IMR-90 (cell line): Measurements from ENCODE around the gene NEIL3. TPM values are rescaled to one million over a fixed set of nuclear protein-coding genes. Genes with fewer than 3 reads are reported as not detected.

ENCODE experiments used
- ATAC-seq: fragments of 200-7000 bp; cut with Tn5 transposase; 2 replicates; pipeline ENCODE4 v1.9.1; 2020; ENCODE audit warnings: low read depth, mild to moderate bottlenecking, moderate library complexity
- BruUV-seq: library from RNA; stranded (reverse); fragments of 400-500 nt; replicated peaks from 2 replicates; lab custom pipeline; 2021; lab: Mats Ljungman, UMichigan
- CTCF ChIA-PET: fragments of 300-600 bp; formaldehyde crosslinking; extraction: SDS; loops from one replicate; lab custom pipeline; 2021; ENCODE audit warnings: antibody characterized with exemption; lab: Yijun Ruan, JAX
- POLR2A ChIA-PET: fragments of 300-600 bp; sonication (Branson Sonifier 250); formaldehyde crosslinking; loops from one replicate; lab custom pipeline; 2022; ENCODE audit warnings: antibody characterized with exemption; ENCODE audit not compliant: unreplicated experiment; lab: Charles Lee
- DNase-seq: peaks from one replicate; pipeline ENCODE4 v3.0.0; 2013
- H2AFZ ChIP-seq: replicated peaks from 2 replicates; pipeline ENCODE3; 2013; ENCODE audit warnings: low read length, mild to moderate bottlenecking; ENCODE audit not compliant: poor library complexity
- H2AK5ac ChIP-seq: 2 replicates; pipeline ENCODE4 v1.6.1; 2013; ENCODE audit warnings: low read depth, low read length, inconsistent platforms
- H2AK9ac ChIP-seq: replicated peaks from 2 replicates; pipeline ENCODE3; 2013; ENCODE audit warnings: mild to moderate bottlenecking, low read depth, low read length, moderate library complexity; ENCODE audit not compliant: poor library complexity
- H2BK120ac ChIP-seq: 2 replicates; pipeline ENCODE4 v1.6.1; 2013; ENCODE audit warnings: low read depth, low read length, inconsistent platforms
- H2BK15ac ChIP-seq: 3 replicates; pipeline ENCODE4 v1.6.1; 2013; ENCODE audit warnings: low read depth, low read length, inconsistent platforms
- H2BK20ac ChIP-seq: 2 replicates; pipeline ENCODE4 v1.6.1; 2013; ENCODE audit warnings: low read depth, mild to moderate bottlenecking, inconsistent platforms, low read length, moderate library complexity
- H2BK5ac ChIP-seq: 2 replicates; pipeline ENCODE4 v1.6.1; 2013; ENCODE audit warnings: mild to moderate bottlenecking, low read depth, low read length, inconsistent platforms; ENCODE audit not compliant: poor library complexity, severe bottlenecking
- H3K14ac ChIP-seq: replicated peaks from 2 replicates; pipeline ENCODE4 v1.6.1; 2013; ENCODE audit warnings: low read depth, low read length, inconsistent platforms
- H3K18ac ChIP-seq: 2 replicates; pipeline ENCODE4 v1.6.1; 2013; ENCODE audit warnings: low read depth, low read length, control low read depth
- H3K23ac ChIP-seq: 2 replicates; pipeline ENCODE4 v1.6.1; 2013; ENCODE audit warnings: low read depth, low read length, inconsistent platforms
- H3K27ac ChIP-seq: 2 replicates; pipeline ENCODE4 v1.5.1; 2013; ENCODE audit warnings: mild to moderate bottlenecking, control low read depth, low read length; ENCODE audit not compliant: insufficient read depth
- H3K27me3 ChIP-seq: 2 replicates; pipeline ENCODE4 v1.6.1; 2013; ENCODE audit warnings: low read length; ENCODE audit not compliant: control insufficient read depth, insufficient read depth
- H3K36me3 ChIP-seq: 2 replicates; pipeline ENCODE4 v1.6.1; 2013; ENCODE audit warnings: low read length, mixed read lengths; ENCODE audit not compliant: control insufficient read depth, insufficient read depth
- H3K4ac ChIP-seq: 2 replicates; pipeline ENCODE4 v1.6.1; 2013; ENCODE audit warnings: low read depth, low read length, inconsistent platforms
- H3K4me1 ChIP-seq: 2 replicates; pipeline ENCODE4 v1.6.1; 2013; ENCODE audit warnings: low read length, mixed read lengths; ENCODE audit not compliant: control insufficient read depth, insufficient read depth
- H3K4me2 ChIP-seq: 2 replicates; pipeline ENCODE4 v1.6.1; 2013; ENCODE audit warnings: low read depth, mild to moderate bottlenecking, control low read depth, low read length, moderate library complexity
- H3K4me3 ChIP-seq: 2 replicates; pipeline ENCODE4 v1.5.1; 2013; ENCODE audit warnings: low read depth, mild to moderate bottlenecking, control low read depth, low read length, moderate library complexity; ENCODE audit not compliant: insufficient read depth
- H3K56ac ChIP-seq: 2 replicates; pipeline ENCODE4 v1.6.1; 2013; ENCODE audit warnings: low read length, inconsistent platforms; ENCODE audit not compliant: insufficient read depth; ENCODE audit errors: extremely low read depth
- H3K79me1 ChIP-seq, 2 experiments: 2 replicates each; pipeline ENCODE4 v1.6.1; 2013; ENCODE audit warnings: low read length in 2 of 2, inconsistent platforms in 1 of 2, low read depth in 1 of 2
- H3K9ac ChIP-seq: 2 replicates; pipeline ENCODE4 v1.6.1; 2013; ENCODE audit warnings: low read depth, low read length, control low read depth
- H3K9me1 ChIP-seq: 2 replicates; pipeline ENCODE4 v1.6.1; 2013; ENCODE audit warnings: low read length, inconsistent platforms; ENCODE audit not compliant: insufficient read depth
- H3K9me3 ChIP-seq: 2 replicates; pipeline ENCODE4 v1.6.1; 2013; ENCODE audit warnings: low read length; ENCODE audit not compliant: control insufficient read depth, insufficient read depth
- H4K20me1 ChIP-seq: 2 replicates; pipeline ENCODE4 v1.6.1; 2013; ENCODE audit warnings: low read length, inconsistent platforms; ENCODE audit not compliant: insufficient read depth
- H4K5ac ChIP-seq: 2 replicates; pipeline ENCODE4 v1.6.1; 2013; ENCODE audit warnings: mild to moderate bottlenecking, low read depth, low read length, control low read depth
- H4K8ac ChIP-seq, 2 experiments: 2 replicates each; pipeline ENCODE4 v1.6.1; 2013; ENCODE audit warnings: low read depth in 2 of 2, low read length in 2 of 2, control low read depth in 1 of 2, inconsistent platforms in 1 of 2
- H4K91ac ChIP-seq: 2 replicates; pipeline ENCODE4 v1.6.1; 2013; ENCODE audit warnings: low read depth, low read length, inconsistent platforms; ENCODE audit not compliant: insufficient read depth
- BHLHE40 ChIP-seq: fragments of 150-350 bp; IDR thresholded peaks from 2 replicates; pipeline ENCODE4 v1.6.1; 2016; ENCODE audit warnings: mild to moderate bottlenecking, low read depth, low read length
- CEBPB ChIP-seq: IDR thresholded peaks from 2 replicates; pipeline ENCODE4 v1.6.1; 2012; ENCODE audit warnings: low read depth, low read length, improper control_type of control experiment
- CHD1 ChIP-seq: IDR thresholded peaks from 2 replicates; pipeline ENCODE4 v1.6.1; 2012; ENCODE audit warnings: low read depth, low read length, improper control_type of control experiment
- CTCF ChIP-seq: conservative IDR thresholded peaks from 2 replicates; pipeline ENCODE4 v1.5.1; 2012; ENCODE audit warnings: mild to moderate bottlenecking, low read depth, low read length, improper control_type of control experiment
- ELK1 ChIP-seq: fragments of 150-350 bp; IDR thresholded peaks from 2 replicates; pipeline ENCODE4 v1.6.1; 2016; ENCODE audit warnings: low read depth, mild to moderate bottlenecking, low read length, moderate library complexity, borderline replicate concordance
- FOS ChIP-seq: fragments of 150-350 bp; IDR thresholded peaks from 2 replicates; pipeline ENCODE4 v1.6.1; 2016; ENCODE audit warnings: low read depth, low read length
- MAFK ChIP-seq: IDR thresholded peaks from 2 replicates; pipeline ENCODE4 v1.6.1; 2012; ENCODE audit warnings: low read depth, low read length, improper control_type of control experiment
- MAZ ChIP-seq: IDR thresholded peaks from 2 replicates; pipeline ENCODE4 v1.6.1; 2012; ENCODE audit warnings: low read depth, mild to moderate bottlenecking, low read length, improper control_type of control experiment, moderate library complexity, borderline replicate concordance
- MXI1 ChIP-seq: IDR thresholded peaks from 2 replicates; pipeline ENCODE4 v1.6.1; 2012; ENCODE audit warnings: low read depth, mild to moderate bottlenecking, low read length, moderate library complexity, borderline replicate concordance
- POLR2A ChIP-seq: IDR thresholded peaks from 2 replicates; pipeline ENCODE4 v1.6.1; 2012; ENCODE audit warnings: mild to moderate bottlenecking, low read depth, low read length
- RCOR1 ChIP-seq: IDR thresholded peaks from 2 replicates; pipeline ENCODE4 v1.6.1; 2012; ENCODE audit warnings: mild to moderate bottlenecking, low read length, improper control_type of control experiment; ENCODE audit not compliant: insufficient replicate concordance
- RFX5 ChIP-seq: IDR thresholded peaks from 2 replicates; pipeline ENCODE4 v1.8.0; 2012; ENCODE audit warnings: low read depth, mild to moderate bottlenecking, low read length, moderate library complexity
- SMC3 ChIP-seq: fragments of 150-350 bp; IDR thresholded peaks from 2 replicates; pipeline ENCODE4 v1.6.1; 2016; ENCODE audit warnings: low read depth, mild to moderate bottlenecking, antibody characterized with exemption, low read length, moderate library complexity
- WGBS, 2 experiments: methylation state at CpG; one replicate each; pipeline versions ENCODE4 v1.1.5 to v1.1.7; 2013; ENCODE audit warnings: missing lambda C conversion rate in 2 of 2; ENCODE audit not compliant: insufficient read length in 1 of 2; ENCODE audit errors: extremely low coverage in 2 of 2; 5-methylcytosine and 5-hydroxymethylcytosine counted together
- dilution Hi-C: fragments of 300-500 bp; cut with HindIII; formaldehyde crosslinking; loops from one replicate; pipeline ENCODE4 v1.14.3; 2018; ENCODE audit warnings: low sequenced_read_pairs; ENCODE audit not compliant: unreplicated experiment
- in situ Hi-C: fragments of 300-500 bp; cut with MboI; formaldehyde crosslinking; loops from 3 replicates; pipeline ENCODE4 v1.14.3; 2019; ENCODE audit warnings: low sequenced_read_pairs, inconsistent platforms, mixed read lengths
- intact Hi-C: fragments of 100-400 bp; cut with micrococcal nuclease; formaldehyde crosslinking; loops from 2 replicates; pipeline ENCODE4 v1.10.0; 2022
- polyA plus RNA-seq, 3 experiments: library from polyadenylated mRNA; depleted of rRNA; stranded (reverse); fragments of >200 nt; gene quantifications; 2 replicates each; pipeline ENCODE4 v1.2.3, GENCODE V29; 2012; ENCODE audit warnings: low replicate concordance in 1 of 3
- total RNA-seq: library from RNA; depleted of rRNA; stranded (reverse); fragments of >200 nt; gene quantifications from 2 replicates; pipeline ENCODE4 v1.2.3, GENCODE V29; 2012

NEIL3 gene
- total and polyA plus RNA-seq, 2 of the 4 experiments (the other 2 are of a cell fraction) = 4.4 to 7.9 TPM

GRCh38 chr4:177315767-177316464 lies 6.2 kb downstream of the NEIL3 start:
- H3K4me2 ChIP-seq = peak overlapping the region; percentile 66
- H3K36me3 ChIP-seq = no peaks in the 10 kb centered on the region
- no peak for ATAC-seq
- no peak overlapping the region for H4K5ac ChIP-seq
- no peak overlapping the region for H3K27ac ChIP-seq
- no peak overlapping the region for H2BK20ac ChIP-seq
- no peaks in the 10 kb centered on the region for H3K27me3 ChIP-seq
- H3K9me1 ChIP-seq = no peaks in the 10 kb centered on the region
- no peak overlapping the region for H3K14ac ChIP-seq
- H4K20me1 ChIP-seq = no peaks in the 10 kb centered on the region
- H2BK120ac ChIP-seq = no peak overlapping the region
- H3K4me1 ChIP-seq = 0 out of 2 replicates have a peak, but pooled peaks cover 1% of the 10 kb centered on the region
- TF ChIP-seq ELK1 (no peak), RFX5 (no peak), BHLHE40 (no peak), MAFK (no peak), MXI1 (no peak), MAZ (no peak), CTCF (no peak), FOS (no peak), RCOR1 (no peak), CEBPB (no peak), SMC3 (no peak), POLR2A (no peak), CHD1 (no peak)
- no peak overlapping the region for H3K18ac ChIP-seq
- no peak overlapping the region for H4K8ac ChIP-seq
- no peak overlapping the region for H2BK15ac ChIP-seq
- dilution Hi-C loops = no loop called here
- no peak overlapping the region for H2AK5ac ChIP-seq
- H3K4me3 ChIP-seq = no peak overlapping the region
- peaks cover 14 to 18% of the 10 kb centered on the region in 2 experiments; a peak in 3 of 4 replicates for H3K79me1 ChIP-seq
- in situ Hi-C loops = no loop called here
- H3K56ac ChIP-seq = no peak overlapping the region
- no peak for DNase-seq
- BruUV-seq = no TSS peak
- H3K4ac ChIP-seq = no peak overlapping the region
- no peak overlapping the region for H2BK5ac ChIP-seq
- no peaks in the 10 kb centered on the region for H3K9me3 ChIP-seq
- no peak overlapping the region for H3K23ac ChIP-seq
- no peak overlapping the region for H2AFZ ChIP-seq
- intact Hi-C loops = no loop called here
- H4K91ac ChIP-seq = no peak overlapping the region
- no CpG with 5 or more reads among the region's 4 CpGs for WGBS, 2 experiments
- ChIA-PET CTCF (interaction anchor here (0.6 kb wide), 1 partner anchor 237 kb away, joined by 3 read pairs; no protein-coding TSS in a partner anchor), POLR2A (no interaction called here)
- no peak overlapping the region for H2AK9ac ChIP-seq
- H3K9ac ChIP-seq = no peak overlapping the region
